Superior temporal gyrus (tissue), 1 donor: ENCODE data around the gene ANKRD62.
A peak's percentile ranks its signal among the peaks of the same experiment; 100 is the strongest.

Experiments
- DNase-seq: peaks from one replicate; pipeline ENCODE4 v3.0.0-alpha.2; 2016; ENCODE audit errors: extremely low spot score

The ANKRD62 gene

DNA sequence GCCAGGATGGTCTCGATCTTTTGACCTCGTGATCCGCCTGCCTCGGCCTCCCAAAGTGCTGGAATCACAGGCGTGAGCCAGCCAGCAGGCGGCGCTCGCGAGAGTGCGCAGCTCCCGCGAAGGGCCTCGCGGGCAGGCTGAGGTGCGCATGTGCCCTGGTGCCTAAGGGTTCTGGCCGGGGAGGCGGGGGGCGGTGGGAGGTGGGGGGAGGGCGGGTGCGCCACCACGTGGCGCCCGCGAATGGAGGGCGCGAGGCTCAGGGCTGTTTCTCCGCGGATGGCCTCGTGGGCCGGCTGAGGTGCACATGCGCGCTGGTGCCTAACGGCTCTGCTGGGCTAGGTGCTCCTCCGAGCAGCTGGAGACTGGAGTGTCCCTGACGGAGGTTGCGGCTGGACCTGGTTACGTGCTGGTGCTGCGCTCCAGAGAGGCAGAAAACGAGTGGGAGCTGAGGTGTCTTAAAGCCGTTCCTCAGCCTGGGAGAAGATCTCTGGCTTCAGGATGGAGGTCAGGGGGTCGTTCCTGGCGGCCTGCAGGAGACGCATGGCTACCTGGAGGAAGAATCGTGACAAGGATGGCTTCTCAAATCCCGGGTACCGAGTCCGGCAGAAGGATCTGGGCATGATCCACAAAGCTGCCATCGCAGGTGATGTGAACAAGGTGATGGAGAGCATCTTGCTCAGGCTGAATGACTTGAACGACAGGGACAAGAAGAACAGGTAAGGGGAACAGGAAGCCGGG lies at the start of gene ANKRD62:
ANKRD62 (plus strand) TSS at position 324 of the 738 bp plus-strand sequence; CDS start at position 499, 175 bp downstream.
- no peak for DNase-seq

DNA sequence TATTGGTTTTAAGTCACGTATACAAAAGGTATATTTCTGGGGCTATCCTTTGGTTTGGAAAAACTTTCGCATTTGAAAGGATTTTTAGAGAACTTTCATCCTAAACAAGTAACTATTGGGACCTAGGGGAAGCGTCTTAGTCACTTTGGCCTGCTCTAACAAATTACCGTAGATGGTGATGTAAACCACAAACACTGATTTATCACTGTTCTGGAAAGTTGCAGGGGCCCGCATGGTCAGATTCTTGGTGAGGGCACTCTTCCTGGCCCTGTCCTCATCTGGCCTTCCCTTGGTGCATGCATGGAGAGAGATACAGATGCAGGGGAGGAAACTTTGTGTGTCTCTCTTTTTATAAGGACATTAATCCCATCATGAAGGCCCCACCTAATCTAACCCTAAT lies 49.1 kb upstream of the ANKRD62 start:
- DNase-seq, result no peak

DNA sequence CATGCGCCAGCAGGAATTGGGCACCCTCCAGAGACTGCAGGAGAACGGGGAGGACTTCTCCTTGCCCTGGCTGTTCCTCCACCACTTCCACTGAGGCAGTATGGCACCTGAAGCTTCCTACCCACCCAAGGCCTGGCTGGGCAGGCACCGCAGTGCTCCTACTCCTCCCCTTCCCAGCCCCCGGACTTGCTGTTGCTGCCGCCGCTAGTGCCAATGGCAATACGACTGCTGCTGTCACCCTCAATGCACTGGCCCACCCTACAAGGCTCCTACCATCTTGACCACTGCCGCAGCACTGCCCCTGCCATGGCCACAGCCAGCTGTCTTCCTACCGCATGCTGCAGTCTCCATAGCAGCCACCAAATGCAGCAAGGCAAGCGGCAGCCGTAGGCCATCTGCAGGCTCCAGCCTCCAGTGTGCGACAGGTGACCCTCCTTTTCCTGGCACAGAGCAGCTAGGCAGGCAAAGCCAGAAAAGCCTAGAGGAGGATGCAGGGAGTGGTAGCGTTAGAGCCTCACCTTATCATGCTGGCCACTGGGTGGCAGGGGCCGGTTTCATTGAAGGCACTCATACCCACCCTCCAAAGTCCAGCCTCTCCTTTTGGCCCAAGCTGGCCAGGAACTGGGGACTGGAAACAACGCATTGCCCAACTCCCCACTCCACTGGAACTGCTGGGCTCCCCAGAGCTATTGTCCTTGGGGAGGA lies 47.4 kb upstream of the ANKRD62 start:
- DNase-seq, result no peak

DNA sequence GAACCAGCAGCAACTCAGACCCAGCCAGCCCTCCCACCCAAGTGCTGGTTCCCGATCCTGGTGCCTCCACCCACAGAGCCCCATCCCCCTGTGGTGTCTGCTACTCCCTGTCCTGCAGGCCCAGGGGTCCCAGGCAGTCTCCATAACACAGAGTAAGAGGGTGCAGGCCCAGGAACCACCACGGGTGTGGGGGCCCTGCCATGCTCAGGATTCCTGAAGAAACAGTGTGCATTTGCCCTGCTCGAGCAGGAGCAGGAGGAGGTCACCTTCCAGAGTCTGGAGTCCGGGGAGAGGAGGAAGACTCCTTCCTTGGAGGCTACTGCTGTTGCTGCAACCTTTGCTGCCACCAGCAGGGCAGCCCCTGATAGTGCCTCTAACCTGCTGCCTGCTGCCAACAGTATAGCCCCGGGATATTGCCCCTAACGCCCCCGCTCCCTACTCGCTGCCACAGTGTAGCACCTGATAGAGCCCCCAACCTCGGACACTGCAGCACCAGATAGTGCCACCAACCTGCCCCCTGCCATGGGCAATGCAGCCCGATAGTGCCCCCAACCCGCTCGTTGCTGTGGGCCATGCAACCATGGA lies 46.8 kb upstream of the ANKRD62 start:
- DNase-seq, result no peak

DNA sequence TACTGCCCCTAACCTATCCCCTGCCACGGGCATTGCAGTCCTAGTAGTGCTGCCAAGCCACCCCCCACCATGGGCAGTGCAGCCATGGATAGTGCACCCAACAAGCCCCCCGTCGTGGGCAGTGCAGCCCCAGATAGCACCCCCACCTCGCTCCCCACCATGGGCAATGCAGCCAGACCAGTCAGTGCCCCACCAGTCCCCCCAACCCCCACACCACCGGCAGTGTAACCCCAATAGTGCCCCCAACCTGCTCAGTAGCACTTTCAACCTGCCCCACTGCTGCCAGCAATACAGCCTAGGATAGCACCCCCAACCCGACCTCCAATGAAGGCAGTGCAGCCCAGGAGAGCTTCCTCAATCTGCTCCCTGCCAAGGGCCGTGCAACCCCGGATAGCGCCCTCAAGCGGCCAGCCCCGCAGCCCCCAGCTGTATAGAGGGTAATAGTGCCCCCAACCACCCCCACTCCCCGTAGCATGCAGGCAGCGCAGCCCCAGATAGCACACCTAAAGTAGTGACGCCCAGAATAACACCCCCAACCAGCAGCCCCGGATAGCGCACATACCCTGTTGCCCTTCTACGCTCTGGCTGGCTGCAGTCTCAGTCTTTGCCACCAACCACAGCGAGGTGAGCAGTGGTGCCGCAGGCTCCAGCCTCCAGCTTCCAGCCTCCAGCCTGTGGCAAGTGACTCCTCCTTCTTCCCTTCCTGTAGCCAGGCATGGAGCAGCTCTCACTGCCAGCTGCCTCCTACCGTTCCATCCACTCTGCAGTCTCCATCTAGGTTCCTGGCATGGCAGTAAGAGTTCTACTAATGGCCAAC lies 45.4 kb upstream of the ANKRD62 start:
- no peak for DNase-seq

DNA sequence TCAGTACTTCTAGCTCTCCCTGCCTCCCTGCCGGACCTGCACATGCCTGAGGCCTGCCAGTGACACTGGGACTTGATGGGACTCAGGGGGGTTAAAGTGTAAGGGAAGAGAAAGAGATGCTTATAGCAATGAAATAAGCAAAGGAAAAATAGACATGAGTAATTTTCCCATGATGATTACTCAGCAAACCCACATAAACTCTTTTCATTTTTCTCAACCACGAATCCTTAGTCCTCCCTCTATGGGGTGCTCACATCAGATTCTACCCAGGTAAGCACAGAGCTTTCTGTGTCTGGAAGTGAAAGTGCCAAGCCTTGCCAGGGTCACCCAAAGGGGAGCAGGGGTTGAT lies 44.8 kb upstream of the ANKRD62 start:
- DNase-seq, result no peak

DNA sequence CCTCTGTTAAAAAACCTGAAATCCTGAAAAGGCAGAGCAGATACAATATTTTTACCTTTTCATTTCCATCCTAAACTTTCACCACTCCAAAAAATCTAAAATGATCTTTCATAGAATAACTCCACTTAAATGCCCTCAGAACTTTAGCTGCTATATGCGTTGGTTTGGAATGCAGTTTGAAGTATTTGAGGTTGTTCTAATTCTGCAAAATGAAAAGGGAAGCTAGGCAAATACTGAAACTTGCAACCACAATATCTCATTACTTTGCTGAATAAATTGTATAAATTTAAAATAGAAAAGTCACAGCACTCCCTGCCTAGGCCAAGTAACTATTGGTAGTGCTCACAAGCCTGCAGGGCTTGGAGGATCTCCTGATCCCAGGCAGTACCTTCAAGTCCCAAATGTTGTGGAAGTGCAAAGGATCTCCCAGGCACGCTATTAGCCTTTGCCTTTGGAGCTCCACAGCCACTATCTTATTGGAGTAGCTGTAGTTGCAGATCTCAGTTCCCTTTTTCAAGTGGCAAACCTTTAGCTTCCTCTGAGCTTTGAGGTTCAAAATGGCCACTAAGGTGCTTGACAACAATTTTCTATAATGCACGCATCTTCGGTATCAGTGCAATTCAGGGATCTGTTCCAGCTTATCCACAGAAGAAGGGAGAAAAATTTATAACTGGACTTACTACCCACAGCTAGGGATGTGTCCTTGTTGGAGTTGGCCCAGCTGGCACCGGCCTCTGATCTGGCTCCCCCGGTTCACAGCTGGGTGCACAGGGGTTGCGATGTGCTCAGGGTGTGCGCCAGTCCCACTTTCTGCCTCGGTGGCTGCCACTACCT lies 43.4 kb upstream of the ANKRD62 start:
- no peak for DNase-seq

DNA sequence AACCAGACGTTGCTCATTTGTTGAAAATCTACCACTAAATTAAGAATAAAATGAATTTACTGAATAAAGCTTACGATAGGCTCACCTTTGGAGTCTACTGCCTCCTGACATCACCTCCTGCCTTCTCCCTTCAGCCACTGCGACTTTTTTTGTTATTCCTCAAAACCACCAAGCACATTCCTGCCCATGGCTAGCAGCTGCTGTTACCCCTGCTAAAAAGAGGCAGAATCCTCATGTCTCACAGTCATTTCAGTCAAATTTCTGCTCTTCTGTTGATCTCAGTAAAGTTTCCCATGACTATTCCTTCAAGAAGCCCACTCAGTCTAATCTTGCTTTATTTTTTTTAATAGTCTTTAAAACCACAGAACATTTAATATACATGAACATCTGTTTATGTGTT lies 40.8 kb upstream of the ANKRD62 start:
- DNase-seq, result no peak

DNA sequence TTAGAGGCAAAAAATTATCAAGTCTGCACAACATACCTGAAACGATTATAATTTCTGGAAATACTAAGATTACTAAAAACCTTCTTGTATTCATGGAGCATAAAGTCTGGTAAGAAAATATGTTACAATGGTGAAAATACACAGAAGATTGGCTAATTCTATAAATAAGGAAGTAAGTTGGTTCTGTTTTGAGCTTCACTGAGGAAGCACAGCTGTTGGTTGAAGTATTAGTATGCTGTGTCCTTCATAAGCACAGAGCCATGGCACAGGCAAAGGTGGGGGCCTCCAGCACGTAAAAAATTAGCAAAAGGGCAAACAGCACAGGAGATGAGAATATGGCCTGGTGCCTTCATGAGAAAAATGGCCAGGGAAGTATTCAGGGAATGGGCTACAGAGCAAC lies 40.4 kb upstream of the ANKRD62 start:
- DNase-seq, result peak; percentile 8

DNA sequence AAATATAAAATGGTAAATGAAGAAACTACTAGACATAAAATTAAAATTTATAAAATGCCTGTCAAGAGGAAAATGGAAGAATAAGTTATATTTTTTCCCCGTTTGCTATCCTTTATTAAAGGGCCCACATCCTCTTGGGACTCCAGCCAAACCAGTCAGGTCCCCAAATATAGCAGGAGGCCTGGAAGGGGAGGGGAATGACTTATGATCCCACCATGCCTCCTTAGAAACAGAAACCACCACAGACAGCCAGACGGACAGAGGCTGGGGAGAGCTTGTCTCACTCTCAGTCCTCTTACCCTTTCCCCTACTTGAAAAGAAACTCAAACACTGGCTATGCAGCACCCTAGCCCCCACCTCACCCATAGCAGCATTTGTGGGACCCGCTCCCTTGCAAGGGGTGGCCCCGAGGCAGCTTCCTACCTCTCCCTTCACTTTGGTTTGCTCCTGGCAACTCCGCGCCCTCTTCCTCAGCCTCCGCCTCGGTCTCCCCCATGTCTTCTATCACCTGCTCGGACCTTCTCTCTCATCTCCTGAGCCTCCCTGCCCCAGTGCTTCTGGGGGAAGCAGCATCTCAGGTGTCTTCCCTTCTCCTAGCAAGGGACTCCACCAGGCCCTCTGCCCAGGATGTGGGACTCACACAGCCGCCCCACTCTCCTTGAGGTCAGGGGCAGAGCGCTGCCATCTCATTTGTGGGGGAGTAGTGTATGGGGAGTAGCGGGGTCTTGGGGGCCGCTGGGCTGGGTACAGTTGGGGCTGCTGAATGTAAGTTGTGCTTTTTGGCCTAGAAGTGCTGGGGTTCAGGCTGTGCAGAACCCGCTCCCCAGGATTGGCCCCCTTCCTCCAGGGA lies 37.4 kb upstream of the ANKRD62 start:
- DNase-seq, result no peak

DNA sequence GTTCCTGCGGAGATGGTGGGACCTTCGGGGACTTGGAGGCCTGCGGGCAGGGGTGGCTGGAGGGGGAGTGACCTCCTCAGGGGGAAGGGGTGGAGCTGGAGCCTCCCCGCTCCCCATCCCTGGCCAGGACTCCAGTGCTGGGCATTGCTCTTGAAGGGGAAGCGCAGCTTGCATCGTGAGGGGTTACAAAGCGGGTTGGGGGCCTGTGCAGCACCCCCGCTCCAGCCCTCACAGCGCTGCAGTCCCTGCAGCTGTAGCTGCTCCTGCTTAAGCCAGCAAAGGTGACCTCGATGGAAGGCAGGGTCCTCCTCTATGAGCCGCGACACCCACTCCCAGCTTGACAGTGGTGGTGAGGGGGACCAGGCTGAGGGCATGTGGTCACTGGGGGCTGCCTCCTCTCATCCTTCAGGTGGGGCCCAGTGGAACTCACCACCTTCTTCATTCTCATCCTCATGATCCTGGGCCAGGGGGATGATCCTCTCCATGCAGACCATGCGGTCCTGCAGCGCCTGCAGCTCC lies 36.7 kb upstream of the ANKRD62 start:
- DNase-seq, result no peak

DNA sequence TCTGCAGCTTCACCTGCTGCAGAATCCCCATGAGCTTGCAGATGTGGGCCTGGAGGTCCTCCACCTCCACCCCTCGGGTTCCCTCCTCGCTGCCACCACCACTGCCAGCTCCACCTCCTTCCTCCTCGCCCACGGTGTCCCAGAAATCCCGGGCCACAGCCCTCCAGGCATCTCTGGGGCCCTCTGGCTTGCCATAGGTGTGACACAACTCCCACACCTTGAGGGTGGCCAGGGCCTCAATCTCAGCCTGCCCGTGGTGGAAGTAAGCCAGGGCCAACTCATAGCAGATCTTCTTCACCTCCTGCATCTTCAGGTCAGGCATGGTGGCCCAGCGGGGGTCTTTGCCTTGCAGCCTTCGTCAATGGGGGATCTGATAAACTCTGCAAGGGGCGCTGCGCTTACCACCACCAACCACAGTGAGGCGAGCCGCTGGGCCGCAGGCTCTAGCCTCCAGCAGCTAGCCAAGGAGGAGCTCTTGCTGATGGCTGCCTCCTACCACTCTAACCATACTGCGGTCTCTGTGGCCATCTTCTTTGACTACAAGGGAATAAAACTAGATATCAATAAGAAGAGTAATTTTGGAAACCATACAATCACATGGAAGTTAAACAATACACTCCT lies 36.1 kb upstream of the ANKRD62 start:
- DNase-seq, result no peak

DNA sequence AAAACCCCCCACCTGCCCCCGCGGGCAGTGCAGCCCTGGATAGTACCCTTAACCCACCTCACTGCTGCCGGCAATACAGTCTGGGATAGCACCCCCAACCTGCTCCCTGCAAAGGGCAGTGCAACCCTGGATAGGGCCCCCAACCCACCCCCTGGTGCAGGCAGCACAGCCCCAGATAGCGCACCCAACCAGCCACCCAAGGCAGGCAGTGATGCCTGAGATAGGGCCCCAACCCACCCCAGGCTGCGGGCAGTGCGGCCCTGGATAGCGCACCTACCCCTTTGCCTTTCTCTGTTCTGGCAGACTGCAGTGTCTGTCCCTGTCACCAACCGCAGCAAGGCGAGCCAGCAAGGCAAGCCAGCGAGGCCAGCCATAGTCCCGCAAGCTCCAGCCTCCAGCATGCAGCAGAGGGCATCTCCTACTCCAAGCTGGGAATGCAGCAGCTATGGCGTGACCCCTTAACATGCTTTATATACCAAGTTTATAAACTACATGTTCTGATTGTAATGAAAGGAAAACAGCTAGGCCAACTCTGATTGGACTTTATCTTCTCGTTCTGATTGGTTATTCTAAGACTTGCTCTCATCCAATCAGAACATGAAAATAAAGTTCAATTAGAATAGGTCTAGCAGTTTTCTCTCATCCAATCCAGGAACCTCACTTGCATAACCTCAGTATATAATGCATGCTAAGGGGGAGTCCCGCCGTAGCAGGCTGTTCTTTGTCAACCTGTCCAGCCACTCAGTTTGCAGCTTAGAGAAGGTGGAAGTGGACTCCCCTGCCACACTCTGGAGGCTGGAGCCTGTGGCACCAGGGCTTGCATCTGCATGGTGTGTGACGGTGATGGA lies 34.1 kb upstream of the ANKRD62 start:
- DNase-seq, result no peak

DNA sequence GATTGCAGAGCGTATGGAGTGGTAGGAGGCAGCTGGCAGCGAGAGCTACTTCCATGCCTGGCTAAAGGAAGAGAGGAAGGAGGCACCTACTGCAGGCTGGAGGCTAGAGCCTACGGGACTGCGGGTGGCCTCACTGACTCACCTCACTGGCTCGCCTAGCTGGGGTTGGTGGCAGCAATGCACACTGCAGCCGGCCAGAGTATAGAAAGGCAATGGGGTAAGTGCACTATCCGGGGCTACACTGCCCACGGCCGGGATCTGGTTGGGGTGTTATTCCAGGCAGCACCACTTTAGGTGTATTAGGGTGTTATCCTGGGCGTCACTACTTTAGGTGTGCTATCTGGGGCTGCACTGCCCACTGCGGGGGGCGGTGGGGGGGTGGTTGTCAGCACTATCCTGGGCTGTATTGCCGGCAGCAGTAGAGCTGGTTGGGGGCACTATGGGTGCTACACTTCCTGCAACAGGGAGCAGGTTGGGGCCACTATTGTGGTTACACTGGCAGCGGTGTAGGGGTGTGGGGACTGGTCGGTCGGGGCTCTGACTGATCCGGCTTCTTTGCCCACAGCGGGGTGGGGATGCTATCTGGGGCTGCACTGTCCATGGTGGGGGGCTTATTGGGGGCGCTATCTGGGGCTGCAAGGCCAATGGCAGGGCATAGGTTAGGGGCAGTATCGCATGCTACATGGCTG lies 33.3 kb upstream of the ANKRD62 start:
- no peak for DNase-seq

DNA sequence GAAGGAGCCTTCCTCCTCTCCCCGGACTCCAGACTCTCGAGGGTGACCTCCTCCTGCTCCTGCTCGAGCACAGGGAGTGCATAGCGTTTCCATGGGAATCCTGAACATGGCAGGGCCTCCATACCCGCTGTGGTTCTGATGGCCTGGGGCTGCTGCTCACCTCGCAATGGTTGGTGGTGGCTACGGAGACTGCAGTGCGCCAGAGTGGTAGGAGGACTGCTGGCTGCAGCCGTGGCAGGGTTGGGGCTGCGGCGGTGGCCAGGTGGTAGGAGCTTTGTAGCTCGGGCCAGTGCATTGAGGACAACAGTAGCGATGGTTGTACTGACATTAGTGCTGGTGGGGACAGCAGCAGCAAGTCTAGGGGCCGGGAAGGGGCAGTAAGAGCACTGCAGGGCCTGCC lies 32.0 kb upstream of the ANKRD62 start:
- DNase-seq, result no peak

DNA sequence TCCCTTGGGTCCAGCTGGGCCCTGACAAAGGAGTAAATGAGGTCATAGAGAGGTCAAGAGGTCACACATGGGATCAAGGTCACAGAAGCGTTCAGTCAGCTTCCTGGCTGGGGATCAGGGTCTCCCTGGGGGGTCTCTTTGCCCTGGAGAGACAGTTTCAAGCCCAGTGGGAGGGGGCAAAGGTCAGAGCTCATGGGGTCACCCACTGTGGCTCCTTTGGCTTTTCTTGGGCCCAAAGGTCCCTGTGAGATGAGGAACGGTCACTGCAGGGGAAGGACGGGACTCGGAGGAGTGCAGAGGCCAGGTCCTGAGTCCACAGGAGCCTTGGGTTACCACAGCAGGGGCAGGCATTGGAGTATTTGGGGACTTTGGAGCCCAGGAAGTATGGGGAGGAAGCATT lies 30.7 kb upstream of the ANKRD62 start:
- no peak for DNase-seq

DNA sequence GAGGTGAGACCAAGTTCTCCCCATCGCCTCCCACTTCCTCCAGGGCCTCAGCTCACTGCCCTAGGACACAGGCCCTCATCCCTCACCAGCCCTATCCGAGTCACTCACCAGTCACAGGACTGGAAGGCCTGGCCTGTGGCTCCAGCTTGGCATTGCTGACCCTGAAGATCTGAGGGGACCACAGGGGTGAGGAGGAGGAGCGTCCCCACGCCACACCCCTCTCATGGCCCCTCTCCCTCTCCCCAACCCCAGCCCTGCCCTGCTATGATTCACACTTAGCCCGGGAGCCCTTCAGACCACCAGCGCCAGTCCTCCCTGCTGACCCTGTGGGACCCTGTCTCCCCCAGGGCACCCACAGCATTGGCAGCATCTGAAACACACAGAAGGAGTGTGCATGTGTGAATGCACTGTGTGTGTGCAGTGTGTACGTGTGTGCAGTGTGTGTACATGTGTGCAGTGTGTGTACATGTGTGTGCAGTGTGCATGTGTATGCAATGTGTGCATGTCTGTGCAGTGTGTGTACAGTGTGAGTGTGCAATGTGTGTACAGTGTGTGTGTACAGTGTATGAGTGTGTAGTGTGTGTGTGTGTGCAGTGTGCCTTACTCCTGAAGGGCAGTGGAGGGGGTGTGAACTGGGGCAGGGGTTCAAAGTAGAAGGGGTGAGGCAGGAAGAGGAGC lies 29.4 kb upstream of the ANKRD62 start:
- DNase-seq, result no peak

DNA sequence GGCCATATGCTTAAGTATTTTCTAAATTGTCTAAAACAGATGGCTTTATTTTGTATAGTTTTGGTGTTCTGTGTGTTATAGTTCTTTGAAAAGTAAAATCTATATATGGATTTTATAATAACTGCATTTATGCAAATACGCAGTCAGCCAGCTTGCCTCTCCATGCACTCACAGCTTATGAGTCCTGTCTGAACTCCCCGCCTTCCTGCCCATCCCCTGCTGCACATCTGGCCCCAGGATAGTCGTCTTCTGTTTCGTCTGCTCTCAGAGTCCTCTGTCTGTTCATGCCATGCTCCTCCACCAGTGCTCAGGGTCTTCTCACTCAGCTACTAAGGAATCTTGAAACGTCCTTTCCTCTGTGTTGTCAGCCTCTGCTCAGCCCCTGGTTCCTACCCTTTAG lies 28.2 kb upstream of the ANKRD62 start:
- DNase-seq, result peak; percentile 2
